Measurements from ENCODE around the gene CBLC. TPM values are rescaled to one million over a fixed set of nuclear protein-coding genes. Genes with fewer than 3 reads are reported as not detected.
"Not testable (repeated sequence)": the region's sequence is repeated elsewhere in the genome, so short reads cannot be mapped to it uniquely, and the experiment has no call there.

The CBLC gene
- total and polyA plus RNA-seq, 7 experiments from 2014 or later, result not detected

- ATAC-seq, result no peak
- H3K9me3 Mint-ChIP-seq, result peaks cover 0 to 1% (median 0%) of the 10 kb centered on the region in 11 donors
- Histone ChIP-seq H3K27me3 (ENCODE audit: control insufficient read depth in 2 of 2, insufficient read depth in 2 of 2, low read length in 2 of 2) (no peaks in the 10 kb centered on the region), H3K9me3 (ENCODE audit: control insufficient read depth in 2 of 3, low read length in 3 of 3) (no peaks in the 10 kb centered on the region), H3K27ac (ENCODE audit: low read depth, low read length) (no peak overlapping the region), H3K36me3 (ENCODE audit: control insufficient read depth in 2 of 3, insufficient read depth in 3 of 3, low read length in 3 of 3) (no peaks in the 10 kb centered on the region), H3K4me3 (ENCODE audit: low read length) (no peak overlapping the region), H3K4me1 (ENCODE audit: control insufficient read depth in 2 of 2, insufficient read depth in 2 of 2, low read length in 2 of 2) (no peaks in the 10 kb centered on the region)
- no peak for DNase-seq
- CTCF ChIA-PET, result interaction anchor here (0.6 to 0.7 kb wide), 2 partner anchors 75 to 246 kb away, joined by 3 read pairs; no protein-coding TSS in a partner anchor
- intact Hi-C loops (cut with micrococcal nuclease), result no loop called here
- no peaks in the 10 kb centered on the region for H3K4me1 Mint-ChIP-seq
- peaks cover 0 to 7% (median 3%) of the 10 kb centered on the region in 5 donors for H3K27me3 Mint-ChIP-seq
- H3K27ac Mint-ChIP-seq, result no peak overlapping the region
- no peak overlapping the region for H3K4me3 Mint-ChIP-seq
- POLR2A ChIA-PET, result no interaction called here
- no peaks in the 10 kb centered on the region for H3K36me3 Mint-ChIP-seq
These were observed 45.6 kb downstream of the CBLC start for GRCh38 chr19:44823373-44823698.

GRCh38 chr19:44824761-44825160 lies 47.1 kb downstream of the CBLC start:
- no peaks in the 10 kb centered on the region for H3K36me3 Mint-ChIP-seq
- CTCF ChIA-PET, result no interaction called here
- Histone ChIP-seq H3K9me3 (ENCODE audit: control insufficient read depth in 2 of 3, low read length in 3 of 3) (no peaks in the 10 kb centered on the region), H3K4me3 (ENCODE audit: low read length) (no peak overlapping the region), H3K4me1 (ENCODE audit: control insufficient read depth in 2 of 2, insufficient read depth in 2 of 2, low read length in 2 of 2) (no peaks in the 10 kb centered on the region), H3K27ac (ENCODE audit: low read depth, low read length) (no peak overlapping the region), H3K36me3 (ENCODE audit: control insufficient read depth in 2 of 3, insufficient read depth in 3 of 3, low read length in 3 of 3) (no peaks in the 10 kb centered on the region), H3K27me3 (ENCODE audit: control insufficient read depth in 2 of 2, insufficient read depth in 2 of 2, low read length in 2 of 2) (no peaks in the 10 kb centered on the region)
- H3K27ac Mint-ChIP-seq, result no peak overlapping the region
- no peak overlapping the region for H3K4me3 Mint-ChIP-seq
- POLR2A ChIA-PET, result no interaction called here
- H3K4me1 Mint-ChIP-seq, result no peaks in the 10 kb centered on the region
- intact Hi-C loops (cut with micrococcal nuclease), result no loop called here
- peaks cover 0 to 2% (median 0%) of the 10 kb centered on the region in 11 donors for H3K9me3 Mint-ChIP-seq
- peaks cover 0 to 7% (median 3%) of the 10 kb centered on the region in 5 donors for H3K27me3 Mint-ChIP-seq
- no peak for DNase-seq
- ATAC-seq, result no peak

GRCh38 chr19:44832875-44833274 lies 55.2 kb downstream of the CBLC start:
- H3K9me3 Mint-ChIP-seq; H3K4me1 Mint-ChIP-seq; DNase-seq; intact Hi-C loops (cut with micrococcal nuclease); ATAC-seq; H3K27me3 ChIP-seq (ENCODE audit: control insufficient read depth in 2 of 2, insufficient read depth in 2 of 2, low read length in 2 of 2); H3K4me1 ChIP-seq (ENCODE audit: control insufficient read depth in 2 of 2, insufficient read depth in 2 of 2, low read length in 2 of 2); H3K36me3 ChIP-seq (ENCODE audit: control insufficient read depth in 2 of 3, insufficient read depth in 3 of 3, low read length in 3 of 3); H3K4me3 Mint-ChIP-seq; H3K36me3 Mint-ChIP-seq; POLR2A ChIA-PET; H3K9me3 ChIP-seq (ENCODE audit: control insufficient read depth in 2 of 3, low read length in 3 of 3); H3K27ac ChIP-seq (ENCODE audit: low read depth, low read length); H3K4me3 ChIP-seq (ENCODE audit: low read length); H3K27me3 Mint-ChIP-seq; H3K27ac Mint-ChIP-seq: not testable (repeated sequence)
- CTCF ChIA-PET, result interaction anchor here (0.6 kb wide), 1 partner anchor 977 kb away, joined by 3 read pairs; no protein-coding TSS in a partner anchor

- POLR2A ChIA-PET; H3K27ac ChIP-seq (ENCODE audit: low read depth, low read length); ATAC-seq; H3K9me3 ChIP-seq (ENCODE audit: control insufficient read depth in 2 of 3, low read length in 3 of 3); intact Hi-C loops (cut with micrococcal nuclease); H3K27ac Mint-ChIP-seq; H3K4me1 ChIP-seq (ENCODE audit: control insufficient read depth in 2 of 2, insufficient read depth in 2 of 2, low read length in 2 of 2); H3K27me3 ChIP-seq (ENCODE audit: control insufficient read depth in 2 of 2, insufficient read depth in 2 of 2, low read length in 2 of 2); H3K4me3 Mint-ChIP-seq; H3K27me3 Mint-ChIP-seq; H3K36me3 ChIP-seq (ENCODE audit: control insufficient read depth in 2 of 3, insufficient read depth in 3 of 3, low read length in 3 of 3); H3K4me3 ChIP-seq (ENCODE audit: low read length); H3K4me1 Mint-ChIP-seq; H3K9me3 Mint-ChIP-seq; H3K36me3 Mint-ChIP-seq; DNase-seq: not testable (repeated sequence)
- CTCF ChIA-PET, result interaction anchor here (0.7 kb wide), 1 partner anchor 195 kb away, joined by 3 read pairs; no protein-coding TSS in a partner anchor
These were observed 56.7 kb downstream of the CBLC start for GRCh38 chr19:44834399-44834798.

GRCh38 chr19:44839276-44839675 lies 61.6 kb downstream of the CBLC start:
- Histone ChIP-seq H3K4me3 (ENCODE audit: low read length) (no peak overlapping the region), H3K27me3 (ENCODE audit: control insufficient read depth in 2 of 2, insufficient read depth in 2 of 2, low read length in 2 of 2) (no peaks in the 10 kb centered on the region), H3K27ac (ENCODE audit: low read depth, low read length) (no peak overlapping the region), H3K4me1 (ENCODE audit: control insufficient read depth in 2 of 2, insufficient read depth in 2 of 2, low read length in 2 of 2) (no peaks in the 10 kb centered on the region), H3K9me3 (ENCODE audit: control insufficient read depth in 2 of 3, low read length in 3 of 3) (no peaks in the 10 kb centered on the region), H3K36me3 (ENCODE audit: control insufficient read depth in 2 of 3, insufficient read depth in 3 of 3, low read length in 3 of 3) (no peaks in the 10 kb centered on the region)
- ATAC-seq (no peak), DNase-seq (no peak)
- peaks cover 0 to 10% (median 5%) of the 10 kb centered on the region in 7 donors for H3K4me1 Mint-ChIP-seq
- no peak overlapping the region for H3K27ac Mint-ChIP-seq
- intact Hi-C loops (cut with micrococcal nuclease), result no loop called here
- H3K36me3 Mint-ChIP-seq, result no peaks in the 10 kb centered on the region
- ChIA-PET POLR2A (no interaction called here), CTCF (interaction anchor here (0.6 kb wide), 1 partner anchor 54 kb away, joined by 3 read pairs; no protein-coding TSS in a partner anchor)
- H3K27me3 Mint-ChIP-seq, result peaks cover 0 to 6% (median 2%) of the 10 kb centered on the region in 5 donors
- no peaks in the 10 kb centered on the region for H3K9me3 Mint-ChIP-seq
- no peak overlapping the region for H3K4me3 Mint-ChIP-seq

GRCh38 chr19:44840811-44841210 lies 63.1 kb downstream of the CBLC start:
- peaks cover 7 to 10% of the 10 kb centered on the region in 2 donors for H3K4me1 ChIP-seq (ENCODE audit: control insufficient read depth in 2 of 2, insufficient read depth in 2 of 2, low read length in 2 of 2)
- no peak overlapping the region for H3K27ac ChIP-seq (ENCODE audit: low read depth, low read length)
- ChIA-PET POLR2A (no interaction called here), CTCF (no interaction called here)
- H3K36me3 Mint-ChIP-seq, result peaks cover 0 to 2% (median 0%) of the 10 kb centered on the region in 5 donors
- peaks cover 11 to 21% (median 15%) of the 10 kb centered on the region in 7 donors for H3K4me1 Mint-ChIP-seq
- H3K36me3 ChIP-seq (ENCODE audit: control insufficient read depth in 2 of 3, insufficient read depth in 3 of 3, low read length in 3 of 3), result no peaks in the 10 kb centered on the region
- H3K4me3 Mint-ChIP-seq, result no peak overlapping the region
- no peaks in the 10 kb centered on the region for H3K9me3 ChIP-seq (ENCODE audit: control insufficient read depth in 2 of 3, low read length in 3 of 3)
- H3K27me3 Mint-ChIP-seq, result peaks cover 0 to 12% (median 10%) of the 10 kb centered on the region in 5 donors
- peaks cover 0 to 2% (median 0%) of the 10 kb centered on the region in 11 donors for H3K9me3 Mint-ChIP-seq
- no peak overlapping the region for H3K4me3 ChIP-seq (ENCODE audit: low read length)
- DNase-seq (no peak), ATAC-seq (no peak)
- intact Hi-C loops (cut with micrococcal nuclease), result loop anchor here in 1 of 2 donors (10.0 kb wide), 1 partner anchor 186 kb away; no protein-coding TSS in a partner anchor
- H3K27me3 ChIP-seq (ENCODE audit: control insufficient read depth in 2 of 2, insufficient read depth in 2 of 2, low read length in 2 of 2), result no peaks in the 10 kb centered on the region
- no peak overlapping the region for H3K27ac Mint-ChIP-seq

GRCh38 chr19:44841231-44841630 lies 63.5 kb downstream of the CBLC start:
- Mint-ChIP-seq H3K27ac (peak overlapping the region in 2 of 9 donors; percentile 10 to 59), H3K4me3 (no peak overlapping the region), H3K4me1 (peaks cover 11 to 21% (median 15%) of the 10 kb centered on the region in 7 donors), H3K27me3 (peaks cover 0 to 13% (median 10%) of the 10 kb centered on the region in 5 donors), H3K36me3 (peaks cover 0 to 2% (median 0%) of the 10 kb centered on the region in 5 donors), H3K9me3 (peaks cover 0 to 2% (median 0%) of the 10 kb centered on the region in 11 donors)
- H3K4me1 ChIP-seq (ENCODE audit: control insufficient read depth in 2 of 2, insufficient read depth in 2 of 2, low read length in 2 of 2), result peaks cover 7 to 10% of the 10 kb centered on the region in 2 donors
- no peak for DNase-seq
- H3K27me3 ChIP-seq (ENCODE audit: control insufficient read depth in 2 of 2, insufficient read depth in 2 of 2, low read length in 2 of 2), result no peaks in the 10 kb centered on the region
- H3K4me3 ChIP-seq (ENCODE audit: low read length), result no peak overlapping the region
- CTCF ChIA-PET, result interaction anchor here (0.7 kb wide), 1 partner anchor 41 kb away, joined by 3 read pairs; no protein-coding TSS in a partner anchor
- ATAC-seq, result no peak
- intact Hi-C loops (cut with micrococcal nuclease), result loop anchor here in 1 of 2 donors (10.0 kb wide), 1 partner anchor 186 kb away; no protein-coding TSS in a partner anchor
- no peaks in the 10 kb centered on the region for H3K36me3 ChIP-seq (ENCODE audit: control insufficient read depth in 2 of 3, insufficient read depth in 3 of 3, low read length in 3 of 3)
- no peak overlapping the region for H3K27ac ChIP-seq (ENCODE audit: low read depth, low read length)
- POLR2A ChIA-PET, result no interaction called here
- H3K9me3 ChIP-seq (ENCODE audit: control insufficient read depth in 2 of 3, low read length in 3 of 3), result no peaks in the 10 kb centered on the region
